Measurements from ENCODE around the gene CASP8. TPM values are rescaled to one million over a fixed set of nuclear protein-coding genes. Genes with fewer than 3 reads are reported as not detected.

CASP8 gene
- total RNA-seq, 1 experiment from 2014 or later, result 32.8 TPM

- Mint-ChIP-seq H3K4me1 (ENCODE audit: insufficient read depth, unreplicated experiment) (peaks cover 21% of the 10 kb centered on the region), H3K27me3 (ENCODE audit: insufficient read depth, unreplicated experiment) (no peaks in the 10 kb centered on the region), H3K4me3 (ENCODE audit: unreplicated experiment) (no peak overlapping the region), H3K9me3 (ENCODE audit: unreplicated experiment) (no peaks in the 10 kb centered on the region), H3K36me3 (ENCODE audit: insufficient read depth, unreplicated experiment) (peaks cover 5% of the 10 kb centered on the region), H3K27ac (ENCODE audit: low read depth, unreplicated experiment) (no peak overlapping the region)
- POLR2A ChIA-PET, result interaction anchor here (1.4 to 1.6 kb wide), 2 partner anchors 112 to 159 kb away, joined by 3 read pairs; partner anchors contain the start of gene CFLAR
- intact Hi-C loops (cut with micrococcal nuclease), result no loop called here
- DNase-seq (ENCODE audit: unreplicated experiment), result no peak
- TF ChIP-seq CTCF (IDR thresholded peaks at IDR 0.05; ENCODE audit: unreplicated experiment), result no peak
- CTCF ChIA-PET, result interaction anchor here (1.0 kb wide), 1 partner anchor 51 kb away, joined by 5 read pairs; no protein-coding TSS in a partner anchor
- BruUV-seq (replicated peaks), result no TSS peak
Observed at GRCh38 chr2:201228271-201228911, 31.9 kb upstream of the CASP8 start.

- DNase-seq (ENCODE audit: unreplicated experiment), result no peak
- POLR2A ChIA-PET, result interaction anchor here (0.7 to 1.4 kb wide), 2 partner anchors 9 to 159 kb away, joined by 3 read pairs; no protein-coding TSS in a partner anchor
- intact Hi-C loops (cut with micrococcal nuclease), result no loop called here
- H3K36me3 Mint-ChIP-seq (ENCODE audit: insufficient read depth, unreplicated experiment), result peaks cover 5% of the 10 kb centered on the region
- no peaks in the 10 kb centered on the region for H3K9me3 Mint-ChIP-seq (ENCODE audit: unreplicated experiment)
- no peak for TF ChIP-seq CTCF (IDR thresholded peaks at IDR 0.05; ENCODE audit: unreplicated experiment)
- no TSS peak for BruUV-seq (replicated peaks)
- H3K4me3 Mint-ChIP-seq (ENCODE audit: unreplicated experiment), result no peak overlapping the region
- H3K27me3 Mint-ChIP-seq (ENCODE audit: insufficient read depth, unreplicated experiment), result no peaks in the 10 kb centered on the region
- CTCF ChIA-PET, result no interaction called here
- peaks cover 21% of the 10 kb centered on the region for H3K4me1 Mint-ChIP-seq (ENCODE audit: insufficient read depth, unreplicated experiment)
- no peak overlapping the region for H3K27ac Mint-ChIP-seq (ENCODE audit: low read depth, unreplicated experiment)
Observed at GRCh38 chr2:201228912-201229290, 31.4 kb upstream of the CASP8 start.

- intact Hi-C loops (cut with micrococcal nuclease), result loop anchor here (2.0 to 10.0 kb wide), 6 partner anchors 115 to 563 kb away; partner anchors contain the start of genes CFLAR, HYCC2, ORC2 and STRADB
- peaks cover 12% of the 10 kb centered on the region for H3K36me3 Mint-ChIP-seq (ENCODE audit: insufficient read depth, unreplicated experiment)
- peak overlapping the region; percentile 63 for H3K27ac Mint-ChIP-seq (ENCODE audit: low read depth, unreplicated experiment)
- H3K27me3 Mint-ChIP-seq (ENCODE audit: insufficient read depth, unreplicated experiment), result no peaks in the 10 kb centered on the region
- POLR2A ChIA-PET, result interaction anchor here (0.6 to 3.5 kb wide), 24 partner anchors 8 to 1006 kb away, joined by 3 to 82 read pairs (median 8); partner anchors contain the start of genes ALS2, CASP10, CASP8 and CFLAR
- peak overlapping the region; percentile 94 for H3K4me3 Mint-ChIP-seq (ENCODE audit: unreplicated experiment)
- peak; percentile 89 for TF ChIP-seq CTCF (IDR thresholded peaks at IDR 0.05; ENCODE audit: unreplicated experiment)
- H3K4me1 Mint-ChIP-seq (ENCODE audit: insufficient read depth, unreplicated experiment), result peaks cover 30% of the 10 kb centered on the region
- CTCF ChIA-PET, result interaction anchor here (0.6 to 3.2 kb wide), 64 partner anchors 11 to 1105 kb away, joined by 3 to 56 read pairs (median 4); partner anchors contain the start of genes CASP10, CASP8, CFLAR and NDUFB3
- no peaks in the 10 kb centered on the region for H3K9me3 Mint-ChIP-seq (ENCODE audit: unreplicated experiment)
- DNase-seq (ENCODE audit: unreplicated experiment), result peak; percentile 96
- BruUV-seq (replicated peaks), result TSS peak; percentile 56
Observed at GRCh38 chr2:201231781-201232466, 28.4 kb upstream of the CASP8 start.

GRCh38 chr2:201232467-201232815 is 27.9 kb upstream of the CASP8 start:
- Mint-ChIP-seq H3K4me3 (ENCODE audit: unreplicated experiment) (peak overlapping the region; percentile 94), H3K27ac (ENCODE audit: low read depth, unreplicated experiment) (peak overlapping the region; percentile 63), H3K27me3 (ENCODE audit: insufficient read depth, unreplicated experiment) (no peaks in the 10 kb centered on the region), H3K9me3 (ENCODE audit: unreplicated experiment) (no peaks in the 10 kb centered on the region), H3K36me3 (ENCODE audit: insufficient read depth, unreplicated experiment) (peaks cover 16% of the 10 kb centered on the region), H3K4me1 (ENCODE audit: insufficient read depth, unreplicated experiment) (peaks cover 26% of the 10 kb centered on the region)
- POLR2A ChIA-PET, result interaction anchor here (0.6 to 3.5 kb wide), 25 partner anchors 9 to 1117 kb away, joined by 3 to 82 read pairs (median 7); partner anchors contain the start of genes ALS2, CASP10, CASP8 and CFLAR
- TF ChIP-seq CTCF (IDR thresholded peaks at IDR 0.05; ENCODE audit: unreplicated experiment), result no peak
- CTCF ChIA-PET, result interaction anchor here (0.6 to 3.2 kb wide), 63 partner anchors 12 to 1104 kb away, joined by 3 to 56 read pairs (median 4); partner anchors contain the start of genes CASP10, CASP8, CFLAR and NDUFB3
- intact Hi-C loops (cut with micrococcal nuclease), result loop anchor here (2.0 to 10.0 kb wide), 6 partner anchors 116 to 562 kb away; partner anchors contain the start of genes CFLAR, HYCC2, ORC2 and STRADB
- BruUV-seq (replicated peaks), result no TSS peak
- no peak for DNase-seq (ENCODE audit: unreplicated experiment)
